Measurements from ENCODE around the gene IFT122.

The IFT122 gene

GRCh38 chr3:129548104-129548965 is 108.3 kb downstream of the IFT122 start:
- no peak overlapping the region for H3K9ac ChIP-seq (ENCODE audit: low read length)
- no peak for DNase-seq (ENCODE audit: low read depth)

GRCh38 chr3:129549006-129549800 is 109.2 kb downstream of the IFT122 start:
- peak; percentile 23 for DNase-seq (ENCODE audit: low read depth)
- H3K36me3 ChIP-seq (ENCODE audit: control insufficient read depth, insufficient read depth, low read length, severe bottlenecking), result no peaks in the 10 kb centered on the region
- H3K9me3 ChIP-seq (ENCODE audit: control insufficient read depth, low read length), result no peaks in the 10 kb centered on the region
- H3K9ac ChIP-seq (ENCODE audit: low read length), result no peak overlapping the region
- no peak overlapping the region for H3K4me3 ChIP-seq (ENCODE audit: low read length)
- H3K4me1 ChIP-seq (ENCODE audit: control insufficient read depth, insufficient read depth, low read length), result peaks cover 6% of the 10 kb centered on the region
- no peaks in the 10 kb centered on the region for H3K27me3 ChIP-seq (replicated peaks; ENCODE audit: control insufficient read depth, insufficient read depth, low read length)

More at GRCh38 chr3:129548104-129548965, 108.3 kb downstream of the IFT122 start:
- H3K36me3 ChIP-seq (ENCODE audit: control insufficient read depth, insufficient read depth, low read length, severe bottlenecking), result no peaks in the 10 kb centered on the region
- H3K9me3 ChIP-seq (ENCODE audit: control insufficient read depth, low read length), result no peaks in the 10 kb centered on the region
- H3K4me3 ChIP-seq (ENCODE audit: low read length), result no peak overlapping the region
- H3K27me3 ChIP-seq (replicated peaks; ENCODE audit: control insufficient read depth, insufficient read depth, low read length), result no peaks in the 10 kb centered on the region
- H3K4me1 ChIP-seq (ENCODE audit: control insufficient read depth, insufficient read depth, low read length), result peaks cover 4% of the 10 kb centered on the region

- Histone ChIP-seq H3K4me1 (ENCODE audit: control insufficient read depth, insufficient read depth, low read length) (peaks cover 11% of the 10 kb centered on the region), H3K9ac (ENCODE audit: low read length) (no peak overlapping the region), H3K36me3 (ENCODE audit: control insufficient read depth, insufficient read depth, low read length, severe bottlenecking) (peaks cover under 1% of the 10 kb centered on the region), H3K9me3 (ENCODE audit: control insufficient read depth, low read length) (no peaks in the 10 kb centered on the region), H3K27me3 (replicated peaks; ENCODE audit: control insufficient read depth, insufficient read depth, low read length) (no peaks in the 10 kb centered on the region), H3K4me3 (ENCODE audit: low read length) (no peak overlapping the region)
- no peak for DNase-seq (ENCODE audit: low read depth)
Measured at GRCh38 chr3:129549805-129550204, 109.8 kb downstream of the IFT122 start.

- DNase-seq (ENCODE audit: low read depth), result no peak
- Histone ChIP-seq H3K9ac (ENCODE audit: low read length) (no peak overlapping the region), H3K9me3 (ENCODE audit: control insufficient read depth, low read length) (no peaks in the 10 kb centered on the region), H3K4me1 (ENCODE audit: control insufficient read depth, insufficient read depth, low read length) (peaks cover 27% of the 10 kb centered on the region), H3K36me3 (ENCODE audit: control insufficient read depth, insufficient read depth, low read length, severe bottlenecking) (peaks cover 21% of the 10 kb centered on the region), H3K27me3 (replicated peaks; ENCODE audit: control insufficient read depth, insufficient read depth, low read length) (no peaks in the 10 kb centered on the region), H3K4me3 (ENCODE audit: low read length) (no peak overlapping the region)
Measured at GRCh38 chr3:129552287-129553050, 112.4 kb downstream of the IFT122 start.

GRCh38 chr3:129553171-129553570 is 113.1 kb downstream of the IFT122 start:
- H3K4me1 ChIP-seq (ENCODE audit: control insufficient read depth, insufficient read depth, low read length), result peaks cover 34% of the 10 kb centered on the region
- no peaks in the 10 kb centered on the region for H3K9me3 ChIP-seq (ENCODE audit: control insufficient read depth, low read length)
- peaks cover 26% of the 10 kb centered on the region for H3K36me3 ChIP-seq (ENCODE audit: control insufficient read depth, insufficient read depth, low read length, severe bottlenecking)
- H3K27me3 ChIP-seq (replicated peaks; ENCODE audit: control insufficient read depth, insufficient read depth, low read length), result no peaks in the 10 kb centered on the region
- no peak overlapping the region for H3K4me3 ChIP-seq (ENCODE audit: low read length)
- H3K9ac ChIP-seq (ENCODE audit: low read length), result no peak overlapping the region
- DNase-seq (ENCODE audit: low read depth), result no peak

- Histone ChIP-seq H3K36me3 (ENCODE audit: control insufficient read depth, insufficient read depth, low read length, severe bottlenecking) (peaks cover 29% of the 10 kb centered on the region), H3K4me1 (ENCODE audit: control insufficient read depth, insufficient read depth, low read length) (peaks cover 39% of the 10 kb centered on the region)
- no peak for DNase-seq (ENCODE audit: low read depth)
Measured at GRCh38 chr3:129553719-129554118, 113.7 kb downstream of the IFT122 start.

GRCh38 chr3:129554356-129555152 is 114.5 kb downstream of the IFT122 start:
- Histone ChIP-seq H3K27me3 (replicated peaks; ENCODE audit: control insufficient read depth, insufficient read depth, low read length) (no peaks in the 10 kb centered on the region), H3K4me1 (ENCODE audit: control insufficient read depth, insufficient read depth, low read length) (peaks cover 48% of the 10 kb centered on the region), H3K4me3 (ENCODE audit: low read length) (no peak overlapping the region), H3K36me3 (ENCODE audit: control insufficient read depth, insufficient read depth, low read length, severe bottlenecking) (peaks cover 36% of the 10 kb centered on the region), H3K9ac (ENCODE audit: low read length) (peak overlapping the region; percentile 40), H3K9me3 (ENCODE audit: control insufficient read depth, low read length) (no peaks in the 10 kb centered on the region)
- DNase-seq (ENCODE audit: low read depth), result no peak

More at GRCh38 chr3:129553719-129554118, 113.7 kb downstream of the IFT122 start:
- Histone ChIP-seq H3K27me3 (replicated peaks; ENCODE audit: control insufficient read depth, insufficient read depth, low read length) (no peaks in the 10 kb centered on the region), H3K9me3 (ENCODE audit: control insufficient read depth, low read length) (no peaks in the 10 kb centered on the region), H3K4me3 (ENCODE audit: low read length) (no peak overlapping the region), H3K9ac (ENCODE audit: low read length) (peak overlapping the region; percentile 40)

- DNase-seq (ENCODE audit: low read depth), result no peak
- no peaks in the 10 kb centered on the region for H3K9me3 ChIP-seq (ENCODE audit: control insufficient read depth, low read length)
- H3K36me3 ChIP-seq (ENCODE audit: control insufficient read depth, insufficient read depth, low read length, severe bottlenecking), result peaks cover 42% of the 10 kb centered on the region
- H3K9ac ChIP-seq (ENCODE audit: low read length), result peak overlapping the region; percentile 40
- H3K4me3 ChIP-seq (ENCODE audit: low read length), result no peak overlapping the region
- no peaks in the 10 kb centered on the region for H3K27me3 ChIP-seq (replicated peaks; ENCODE audit: control insufficient read depth, insufficient read depth, low read length)
- peaks cover 54% of the 10 kb centered on the region for H3K4me1 ChIP-seq (ENCODE audit: control insufficient read depth, insufficient read depth, low read length)
Measured at GRCh38 chr3:129555153-129555550, 115.1 kb downstream of the IFT122 start.

- H3K9me3 ChIP-seq (ENCODE audit: control insufficient read depth, low read length), result no peaks in the 10 kb centered on the region
- H3K4me3 ChIP-seq (ENCODE audit: low read length), result no peak overlapping the region
- no peaks in the 10 kb centered on the region for H3K27me3 ChIP-seq (replicated peaks; ENCODE audit: control insufficient read depth, insufficient read depth, low read length)
- peaks cover 60% of the 10 kb centered on the region for H3K4me1 ChIP-seq (ENCODE audit: control insufficient read depth, insufficient read depth, low read length)
- peak overlapping the region; percentile 94 for H3K9ac ChIP-seq (ENCODE audit: low read length)
- no peak for DNase-seq (ENCODE audit: low read depth)
- H3K36me3 ChIP-seq (ENCODE audit: control insufficient read depth, insufficient read depth, low read length, severe bottlenecking), result peaks cover 43% of the 10 kb centered on the region
Measured at GRCh38 chr3:129555616-129556357, 115.8 kb downstream of the IFT122 start.

- H3K4me1 ChIP-seq (ENCODE audit: control insufficient read depth, insufficient read depth, low read length), result peaks cover 65% of the 10 kb centered on the region
Measured at GRCh38 chr3:129556358-129556695, 116.3 kb downstream of the IFT122 start.

More at GRCh38 chr3:129556358-129556695, 116.3 kb downstream of the IFT122 start:
- DNase-seq (ENCODE audit: low read depth), result no peak
- Histone ChIP-seq H3K36me3 (ENCODE audit: control insufficient read depth, insufficient read depth, low read length, severe bottlenecking) (peaks cover 43% of the 10 kb centered on the region), H3K4me3 (ENCODE audit: low read length) (no peak overlapping the region), H3K27me3 (replicated peaks; ENCODE audit: control insufficient read depth, insufficient read depth, low read length) (no peaks in the 10 kb centered on the region), H3K9ac (ENCODE audit: low read length) (peak overlapping the region; percentile 94), H3K9me3 (ENCODE audit: control insufficient read depth, low read length) (no peaks in the 10 kb centered on the region)

Measured in adipocyte (in vitro differentiated cells).